Amniotic stem cell (primary cell): Measurements from ENCODE around the gene SHLD1.

ENCODE experiments used
- DNase-seq: peaks from one replicate; lab custom pipeline; 2025; lab: John Stamatoyannopoulos, UW

Gene SHLD1

GRCh38 chr20:5820738-5821137 is 70.5 kb downstream of the SHLD1 start:
- DNase-seq, result no peak

DNA sequence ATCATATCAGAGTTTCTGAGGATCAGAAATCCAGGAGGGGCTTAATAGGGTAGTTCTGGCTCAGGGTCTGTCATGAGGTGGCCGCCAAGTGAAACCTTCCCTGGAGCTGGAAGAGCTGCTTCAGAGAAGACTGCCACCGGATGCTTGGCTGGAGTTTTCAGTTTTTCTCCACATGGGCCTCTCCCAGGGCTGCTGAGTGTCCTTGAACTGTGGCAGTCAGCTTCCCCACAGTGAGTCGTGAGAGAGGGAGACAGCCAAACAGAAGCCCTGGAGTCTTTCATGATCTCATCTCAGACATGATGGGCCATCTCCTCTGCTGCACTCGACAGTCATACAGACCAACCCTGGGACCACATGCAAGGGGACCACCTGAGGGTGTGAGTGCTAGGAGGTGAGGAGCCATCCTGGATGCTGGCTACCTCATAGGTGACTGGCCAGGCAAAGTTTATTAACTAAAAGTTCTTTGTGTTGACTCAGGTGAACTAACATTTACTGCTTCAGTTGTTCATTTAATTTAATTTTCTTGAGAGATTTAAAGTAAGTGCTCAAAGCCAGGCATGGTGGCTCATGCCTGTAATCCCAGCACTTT is 71.5 kb downstream of the SHLD1 start:
- no peak for DNase-seq

GRCh38 chr20:5822569-5822968 is 72.4 kb downstream of the SHLD1 start:
- no peak for DNase-seq

DNA sequence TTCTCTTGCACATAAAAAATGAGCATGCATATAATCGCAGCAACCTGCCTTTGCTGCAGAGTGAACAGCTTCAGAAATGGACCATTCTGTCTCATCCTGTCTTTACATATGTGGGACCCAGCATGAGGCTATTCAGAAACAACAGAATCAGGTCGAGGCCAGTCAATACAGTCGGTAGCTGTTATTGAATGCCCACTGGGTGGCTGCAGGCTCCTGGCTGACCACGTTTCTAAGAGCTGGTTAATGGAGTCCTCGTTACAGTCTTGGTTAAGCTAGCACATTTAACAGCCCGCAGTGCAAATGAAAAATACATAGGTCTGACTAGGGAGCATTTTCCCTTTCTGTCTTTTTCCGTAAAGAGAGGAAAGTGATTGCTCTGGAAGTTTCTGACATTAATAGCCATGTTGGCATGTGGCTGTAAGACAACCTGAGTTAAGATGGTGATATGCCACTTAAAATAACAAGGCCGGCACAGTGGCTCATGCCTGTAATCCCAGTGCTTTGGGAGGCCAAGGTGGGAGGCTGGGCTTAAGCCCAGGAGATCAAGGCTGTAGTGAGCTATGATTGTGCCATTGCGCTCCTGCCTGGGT is 75.0 kb downstream of the SHLD1 start:
- DNase-seq, result no peak

- no peak for DNase-seq
Observed at GRCh38 chr20:5827098-5827853, 77.1 kb downstream of the SHLD1 start.

DNA sequence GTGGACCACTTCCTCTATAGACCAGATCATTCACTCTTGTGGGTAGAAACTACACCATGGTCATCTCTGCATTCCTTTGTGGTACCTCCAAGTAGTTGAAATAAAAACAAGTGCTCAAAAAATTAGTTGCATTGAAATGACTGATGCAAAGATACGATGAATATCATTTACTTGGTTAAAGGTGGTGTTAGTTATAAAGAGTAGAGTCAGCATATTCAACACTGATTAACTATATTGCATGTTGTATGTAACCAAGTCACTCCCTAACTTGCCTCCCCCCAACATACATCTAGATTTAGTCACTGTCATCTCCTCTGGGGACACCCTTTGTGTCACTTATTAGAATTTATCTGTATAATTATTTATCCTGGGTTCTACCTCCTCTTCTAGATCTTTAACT is 77.7 kb downstream of the SHLD1 start:
- DNase-seq, result no peak

DNA sequence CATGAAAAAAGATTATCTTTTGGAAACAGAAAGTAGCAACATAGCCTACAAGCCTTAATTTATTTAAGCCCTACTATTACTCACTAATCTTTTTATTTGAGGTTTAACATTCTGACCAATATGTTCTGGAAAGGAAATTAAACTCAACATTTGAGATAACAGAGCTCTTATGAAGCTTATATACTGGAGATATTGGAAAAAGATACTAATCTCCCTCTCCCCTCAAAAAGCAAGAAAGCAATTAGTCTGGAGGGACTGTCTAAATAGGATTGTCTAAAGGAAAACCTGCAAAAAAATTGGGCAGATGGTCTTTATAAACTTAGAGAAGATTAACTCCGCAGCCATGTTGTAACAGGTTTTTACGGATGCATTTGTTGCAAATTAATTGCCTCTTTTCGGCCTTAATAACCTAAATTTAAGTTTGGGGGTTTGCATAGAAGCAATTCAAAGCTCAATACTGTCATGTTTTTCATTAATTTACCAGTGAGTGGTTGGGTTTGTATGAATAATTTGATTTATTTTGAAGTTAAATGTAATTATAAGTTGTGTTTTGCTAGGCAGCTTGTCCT is 79.1 kb downstream of the SHLD1 start:
- DNase-seq, result no peak

DNA sequence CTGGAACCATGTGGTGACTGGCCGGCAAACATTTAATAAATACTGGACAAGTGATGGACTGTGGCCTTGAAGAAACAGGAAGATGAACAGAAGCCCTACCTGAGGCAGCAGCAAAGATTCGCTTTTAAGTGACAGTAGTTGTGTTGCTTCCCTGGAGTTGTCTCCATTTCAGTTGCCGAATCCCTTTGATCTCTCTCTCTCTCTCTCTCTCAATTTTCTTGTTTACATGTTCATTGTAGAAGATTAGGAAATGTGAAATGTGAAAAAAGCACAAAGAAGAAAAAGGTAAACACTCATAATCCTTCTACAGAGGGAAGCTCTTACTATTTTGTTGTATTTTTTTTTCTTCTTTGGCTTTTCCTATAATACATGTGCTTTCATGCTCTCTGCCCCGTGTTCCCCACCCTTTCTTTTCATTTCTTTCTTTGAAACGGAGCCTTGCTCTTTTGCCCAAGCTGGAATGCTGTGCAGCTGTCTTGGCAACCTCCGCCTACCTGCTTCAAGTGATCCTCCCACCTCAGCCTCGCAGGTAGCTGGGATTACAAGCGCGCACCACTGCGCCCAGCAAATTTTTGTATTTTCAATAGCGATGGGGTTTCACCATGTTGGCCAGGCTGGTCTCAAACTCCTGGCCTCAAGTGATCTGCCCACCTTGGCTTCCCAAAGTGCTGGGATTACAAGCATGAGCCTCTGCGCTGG is 81.5 kb downstream of the SHLD1 start:
- no peak for DNase-seq

GRCh38 chr20:5833309-5833941 is 83.2 kb downstream of the SHLD1 start:
- no peak for DNase-seq

- DNase-seq, result no peak
Observed at GRCh38 chr20:5834436-5835005, 84.3 kb downstream of the SHLD1 start.

- DNase-seq, result no peak
Observed at GRCh38 chr20:5835321-5835821, 85.2 kb downstream of the SHLD1 start.

DNA sequence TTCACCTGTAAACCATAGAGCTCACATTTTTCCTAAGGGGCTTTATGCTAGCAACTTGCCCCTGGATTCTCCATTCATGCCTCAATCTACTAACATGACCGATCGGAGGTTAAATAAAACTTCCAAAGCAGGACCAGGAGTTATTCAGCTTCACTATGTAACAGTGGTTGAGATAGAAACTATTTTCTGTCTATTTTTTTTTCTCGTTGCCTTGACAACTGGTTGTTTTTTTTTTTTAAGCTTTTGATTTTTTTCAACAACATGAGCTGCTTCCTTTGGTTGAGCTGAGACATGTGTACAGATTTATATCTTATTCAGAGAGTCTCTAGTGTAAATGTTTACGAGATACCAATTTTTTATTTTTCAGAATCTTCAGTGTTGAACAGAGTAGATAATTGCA is 85.7 kb downstream of the SHLD1 start:
- no peak for DNase-seq

GRCh38 chr20:5836569-5836968 is 86.4 kb downstream of the SHLD1 start:
- DNase-seq, result no peak

- no peak for DNase-seq
Observed at GRCh38 chr20:5840411-5841002, 90.3 kb downstream of the SHLD1 start.

DNA sequence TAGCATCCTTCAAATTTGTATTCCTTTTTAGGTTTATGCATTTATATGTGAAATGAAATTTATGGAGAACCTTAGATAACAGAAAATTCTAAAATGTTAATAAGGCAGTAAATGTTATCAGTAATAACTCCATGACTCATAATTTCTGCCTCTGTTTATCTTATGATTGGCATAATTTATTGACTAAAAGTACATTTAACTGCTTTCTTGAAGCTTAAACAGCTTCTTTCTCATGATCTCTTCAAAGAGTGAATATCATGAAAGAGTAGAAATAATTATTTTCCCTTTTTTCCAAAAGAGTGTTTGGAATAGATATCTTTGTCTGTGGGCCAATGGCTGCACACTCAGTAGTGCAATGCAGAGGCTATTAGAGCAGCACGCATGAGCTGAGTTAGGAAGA is 91.3 kb downstream of the SHLD1 start:
- DNase-seq, result no peak

- no peak for DNase-seq
Observed at GRCh38 chr20:5842465-5842864, 92.3 kb downstream of the SHLD1 start.

- DNase-seq, result no peak
Observed at GRCh38 chr20:5843054-5843592, 92.9 kb downstream of the SHLD1 start.

DNA sequence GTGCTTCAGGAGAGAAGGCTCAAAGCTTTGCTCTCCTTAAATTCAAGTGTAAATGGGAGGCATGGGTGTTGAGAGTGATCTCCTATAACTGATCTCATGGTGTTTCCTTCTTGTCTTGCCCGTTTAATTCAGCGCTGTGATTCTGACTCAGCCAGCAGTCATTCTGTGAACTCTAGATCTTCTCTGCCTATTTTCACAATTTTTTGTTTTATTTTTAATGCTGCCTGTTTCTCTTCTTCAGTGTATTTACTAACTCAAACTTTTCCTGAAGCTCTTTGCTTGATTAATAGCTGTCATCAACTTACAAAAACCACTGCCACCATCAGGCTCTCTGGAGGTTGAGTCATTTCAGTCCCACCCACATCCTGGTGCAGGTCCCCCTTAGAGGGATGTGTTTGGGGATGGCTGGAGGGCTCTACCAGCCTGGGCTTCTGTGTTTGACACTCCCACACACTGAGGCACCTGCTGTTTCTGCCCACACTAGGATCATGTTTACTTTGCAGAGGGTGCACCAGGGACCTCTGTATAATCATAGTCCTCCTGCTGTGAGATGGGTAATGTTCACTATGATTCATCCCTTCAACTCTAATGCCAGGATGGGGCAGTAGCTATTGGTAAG is 94.0 kb downstream of the SHLD1 start:
- no peak for DNase-seq

DNA sequence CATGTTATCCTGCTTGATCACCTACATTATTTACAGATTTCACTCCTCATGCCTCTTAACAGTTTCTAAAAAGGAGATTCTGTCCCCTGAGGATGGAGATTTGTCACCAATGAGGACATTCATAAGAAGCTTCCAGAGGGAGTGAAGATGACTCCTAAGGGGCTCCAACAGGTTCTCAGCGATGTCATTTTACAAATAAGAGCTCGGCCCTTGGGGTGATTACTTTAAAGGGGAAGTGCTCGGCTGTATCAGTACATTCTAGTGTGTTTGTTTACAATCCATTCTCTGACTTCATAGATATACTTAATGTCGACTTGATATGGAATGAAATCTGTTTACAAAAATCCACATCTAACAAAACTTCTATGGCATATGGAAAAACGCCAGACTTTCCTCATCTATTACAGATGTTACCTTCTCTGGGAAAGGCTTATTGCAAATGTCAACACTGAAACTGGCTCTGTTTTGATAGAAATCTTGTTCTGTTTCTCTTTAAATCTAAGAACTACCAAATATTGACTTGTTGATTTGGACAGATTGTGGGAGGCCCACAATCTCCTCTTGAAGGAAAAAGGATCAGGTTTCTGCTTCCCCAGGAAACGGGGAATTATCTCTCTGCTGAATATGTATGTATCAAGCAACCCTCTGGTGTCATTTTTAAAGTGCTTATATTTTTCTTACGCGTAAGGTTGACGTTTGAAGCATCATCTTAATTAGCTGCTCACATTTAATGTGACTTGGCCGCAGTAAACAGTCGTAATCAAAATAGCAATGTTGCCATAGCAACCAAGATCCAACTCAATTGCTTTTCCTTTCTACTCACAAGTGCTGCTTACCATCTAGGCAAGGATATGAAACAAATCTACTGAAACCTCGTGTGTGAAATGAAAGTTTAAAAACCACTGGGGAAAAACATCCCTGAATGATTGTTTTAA is 95.7 kb downstream of the SHLD1 start:
- no peak for DNase-seq
